Keratinocyte (primary cell): Measurements from ENCODE around the gene MIA. TPM values are rescaled to one million over a fixed set of nuclear protein-coding genes. Genes with fewer than 3 reads are reported as not detected.

ENCODE experiments used
- DNase-seq: peaks from one replicate; pipeline ENCODE4 v3.0.0-alpha.2; 2011; ENCODE audit warnings: low read depth, missing footprints, low spot score
- FAIRE-seq: peaks from 2 replicates; lab custom pipeline; 2011; peaks lifted over from hg19 to GRCh38; lab: Jason Lieb, UNC
- H2AFZ ChIP-seq: 2 replicates; pipeline ENCODE4 v1.6.0; 2012; ENCODE audit warnings: low read length, control low read depth, inconsistent platforms; ENCODE audit not compliant: control insufficient read depth
- H3K27ac ChIP-seq: 2 replicates; pipeline ENCODE4 v1.5.1; 2011; ENCODE audit warnings: low read length; ENCODE audit not compliant: control insufficient read depth, insufficient read depth
- H3K27me3 ChIP-seq: 3 replicates; pipeline ENCODE4 v1.6.0; 2011; ENCODE audit warnings: low read length; ENCODE audit not compliant: control insufficient read depth, insufficient read depth; ENCODE audit errors: extremely low read depth
- H3K36me3 ChIP-seq, 2 experiments: 2 replicates in 1 of 2; 3 replicates in 1 of 2; pipeline ENCODE4 v1.5.1; 2011; ENCODE audit warnings: low read length in 2 of 2, mild to moderate bottlenecking in 1 of 2; ENCODE audit not compliant: control insufficient read depth in 2 of 2, insufficient read depth in 2 of 2; ENCODE audit errors: extremely low read depth in 1 of 2
- H3K4me1 ChIP-seq: 3 replicates; pipeline ENCODE4 v1.5.1; 2011; ENCODE audit warnings: low read length; ENCODE audit not compliant: control insufficient read depth, insufficient read depth; ENCODE audit errors: extremely low read depth
- H3K4me2 ChIP-seq: 3 replicates; pipeline ENCODE4 v1.6.0; 2011; ENCODE audit warnings: low read depth, low read length; ENCODE audit not compliant: control insufficient read depth, insufficient read depth; ENCODE audit errors: extremely low read depth
- H3K4me3 ChIP-seq, 3 experiments: fragments of 200-600 bp in 1 of 3; sonication (generic) in 1 of 3; 2 replicates in 2 of 3; 3 replicates in 1 of 3; pipeline ENCODE4 v1.5.1; 2011 to 2016; ENCODE audit warnings: low read length in 3 of 3, mild to moderate bottlenecking in 3 of 3, control low read depth in 2 of 3, inconsistent platforms in 1 of 3, low read depth in 1 of 3, mixed read lengths in 1 of 3, mixed run types in 1 of 3, moderate library complexity in 1 of 3; ENCODE audit not compliant: control insufficient read depth in 2 of 3, insufficient read depth in 2 of 3; ENCODE audit errors: extremely low read depth in 1 of 3
- H3K79me2 ChIP-seq: 2 replicates; pipeline ENCODE4 v1.6.0; 2012; ENCODE audit warnings: low read length; ENCODE audit not compliant: control insufficient read depth, insufficient read depth
- H3K9ac ChIP-seq: 3 replicates; pipeline ENCODE4 v1.6.0; 2011; ENCODE audit warnings: low read length; ENCODE audit not compliant: control insufficient read depth, insufficient read depth; ENCODE audit errors: extremely low read depth
- H3K9me1 ChIP-seq: 3 replicates; pipeline ENCODE4 v1.6.0; 2011; ENCODE audit warnings: low read length; ENCODE audit not compliant: control insufficient read depth, insufficient read depth; ENCODE audit errors: extremely low read depth
- H3K9me3 ChIP-seq: 2 replicates; pipeline ENCODE4 v1.5.1; 2012; ENCODE audit warnings: low read depth, low read length; ENCODE audit not compliant: control insufficient read depth
- H4K20me1 ChIP-seq: 3 replicates; pipeline ENCODE4 v1.6.0; 2011; ENCODE audit warnings: low read length; ENCODE audit not compliant: control insufficient read depth, insufficient read depth; ENCODE audit errors: extremely low read depth
- CTCF ChIP-seq, 3 experiments: IDR thresholded peaks in 1 of 3; conservative IDR thresholded peaks in 1 of 3; optimal IDR thresholded peaks in 1 of 3; 2 replicates in 2 of 3; 3 replicates in 1 of 3; pipeline versions ENCODE3 to v1.5.1; 2011; ENCODE audit warnings: low read length in 3 of 3, mild to moderate bottlenecking in 3 of 3, moderate library complexity in 2 of 3, control low read depth in 1 of 3, inconsistent platforms in 1 of 3; ENCODE audit not compliant: insufficient read depth in 2 of 3; ENCODE audit errors: extremely low read depth in 1 of 3
- EZH2 ChIP-seq: IDR thresholded peaks from one replicate; pipeline ENCODE4 v1.6.1; 2012; ENCODE audit warnings: inconsistent platforms, mild to moderate bottlenecking, low read length, moderate library complexity
- dilution Hi-C: fragments of 300-500 bp; cut with MboI; formaldehyde crosslinking; loops from one replicate; pipeline ENCODE4 v1.7.0; 2020; ENCODE audit warnings: low sequenced_read_pairs; ENCODE audit not compliant: extremely low pct_ligation_motif_present
- polyA plus RNA-seq, 5 experiments: library from polyadenylated mRNA; depleted of rRNA in 3 of 5; stranded (reverse) in 3 of 5; stranded (forward) in 1 of 5; unstranded in 1 of 5; fragments of >200 nt; gene quantifications; 1 replicate in 1 of 5; 2 replicates in 3 of 5; 3 replicates in 1 of 5; pipeline versions ENCODE4 v1.2.1 to v1.2.3, GENCODE V29; 2011 to 2012; ENCODE audit warnings: missing spikeins in 2 of 5, low read depth in 1 of 5, low replicate concordance in 1 of 5

Gene MIA
- polyA plus RNA-seq, 1 donor (not counting 4 experiments of a cell fraction or from before 2014, with no cell fraction given) = 3.4 TPM

- Histone ChIP-seq H3K36me3 (no peaks in the 10 kb centered on the region), H3K9me3 (no peaks in the 10 kb centered on the region), H3K9me1 (no peaks in the 10 kb centered on the region), H3K27ac (peak overlapping the region; percentile 98), H3K4me3 (peak overlapping the region; percentile 70 to 96 (median 81)), H3K27me3 (no peaks in the 10 kb centered on the region), H3K4me1 (peaks cover 26% of the 10 kb centered on the region), H4K20me1 (no peaks in the 10 kb centered on the region), H2AFZ (peak overlapping the region; percentile 90), H3K9ac (peak overlapping the region; percentile 93), H3K4me2 (peak overlapping the region; percentile 100), H3K79me2 (no peaks in the 10 kb centered on the region)
- TF ChIP-seq CTCF (optimal IDR thresholded peaks at IDR 0.05 in 1 of 3, IDR thresholded peaks at IDR 0.05 in 1 of 3, conservative IDR thresholded peaks at IDR 0.05 in 1 of 3; ENCODE audit: extremely low read depth in 1 of 3, insufficient read depth in 2 of 3, low read length in 3 of 3) (no peak), EZH2 (no peak)
- peak; percentile 46 for DNase-seq
- dilution Hi-C loops = no loop called here
- FAIRE-seq = peak; percentile 73
Measured at GRCh38 chr19:40776932-40777644, 1.8 kb downstream of the MIA start.

GRCh38 chr19:40777645-40777936 is 2.3 kb downstream of the MIA start:
- FAIRE-seq = no peak

More at GRCh38 chr19:40777645-40777936, 2.3 kb downstream of the MIA start:
- H3K79me2 ChIP-seq = no peaks in the 10 kb centered on the region
- H3K4me1 ChIP-seq = peaks cover 26% of the 10 kb centered on the region
- dilution Hi-C loops = no loop called here
- no peaks in the 10 kb centered on the region for H3K9me1 ChIP-seq
- H3K36me3 ChIP-seq = no peaks in the 10 kb centered on the region
- H3K4me3 ChIP-seq = peak overlapping the region; percentile 70 to 96 (median 81)
- TF ChIP-seq EZH2 = no peak
- H3K4me2 ChIP-seq = peak overlapping the region; percentile 100
- no peak for DNase-seq
- no peaks in the 10 kb centered on the region for H3K27me3 ChIP-seq
- H4K20me1 ChIP-seq = no peaks in the 10 kb centered on the region
- H3K9ac ChIP-seq = peak overlapping the region; percentile 93
- no peaks in the 10 kb centered on the region for H3K9me3 ChIP-seq
- H3K27ac ChIP-seq = peak overlapping the region; percentile 98
- H2AFZ ChIP-seq = peak overlapping the region; percentile 90
